SHP77 treated with DMSO at 0.1 percent for 48 hours (cell line): Measurements from ENCODE around the gene LMAN2L.

Source experiments
- DNase-seq: peaks from one replicate; lab custom pipeline; 2025; lab: John Stamatoyannopoulos, UW

The LMAN2L gene

DNA sequence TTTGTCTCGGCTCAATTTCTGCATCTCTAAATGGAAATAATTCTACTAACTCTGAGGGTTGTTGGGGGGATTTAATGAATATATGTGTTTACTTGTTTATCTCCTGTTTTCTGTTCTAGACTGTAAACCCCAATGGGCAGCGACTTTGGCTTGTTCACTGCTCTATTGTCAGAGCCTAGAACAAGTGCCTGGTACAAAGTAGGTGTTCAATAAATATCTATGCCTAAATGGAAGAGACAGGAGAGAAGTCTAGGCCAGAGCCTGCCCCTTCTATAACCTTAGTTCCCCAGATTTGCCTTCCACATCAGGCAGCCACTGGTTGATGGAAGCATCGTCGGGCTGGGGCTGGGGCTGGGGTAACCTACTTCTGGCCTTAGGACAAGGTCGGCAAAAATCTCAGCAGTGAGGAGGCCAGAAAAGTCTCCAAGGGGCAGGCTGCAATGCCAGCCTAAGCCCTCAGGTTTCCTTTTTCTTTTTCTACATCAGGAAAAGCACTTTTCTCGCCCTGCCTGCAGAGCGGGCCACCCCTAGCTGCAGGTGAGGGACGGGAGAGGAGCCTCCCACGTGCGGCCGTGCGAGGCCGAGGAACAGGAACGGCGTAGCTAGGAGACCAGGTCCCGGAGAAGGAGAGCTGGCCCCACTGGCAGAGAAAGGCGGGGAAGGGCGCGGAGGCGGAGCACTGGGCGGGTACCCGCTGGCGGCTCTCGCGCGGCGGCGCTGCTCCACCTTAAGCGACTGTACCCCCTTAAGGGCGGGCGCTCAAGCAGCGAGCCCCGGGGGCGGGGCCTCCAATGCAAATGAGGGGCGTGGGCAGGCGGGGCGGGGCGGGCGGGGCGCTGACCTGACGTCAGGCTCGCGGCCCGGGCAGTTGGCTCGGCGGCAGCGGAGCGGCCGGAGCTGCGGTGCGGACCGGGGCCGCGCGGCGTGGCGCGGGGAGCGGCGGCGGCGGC lies 20.4 kb upstream of the LMAN2L start, which contains the start of gene CNNM4:
Gene CNNM4, plus strand, starts transcription at position 867 of the 950 bp plus-strand sequence. CDS start 98 bp downstream, outside the sequence.
- DNase-seq = peak; percentile 75

DNA sequence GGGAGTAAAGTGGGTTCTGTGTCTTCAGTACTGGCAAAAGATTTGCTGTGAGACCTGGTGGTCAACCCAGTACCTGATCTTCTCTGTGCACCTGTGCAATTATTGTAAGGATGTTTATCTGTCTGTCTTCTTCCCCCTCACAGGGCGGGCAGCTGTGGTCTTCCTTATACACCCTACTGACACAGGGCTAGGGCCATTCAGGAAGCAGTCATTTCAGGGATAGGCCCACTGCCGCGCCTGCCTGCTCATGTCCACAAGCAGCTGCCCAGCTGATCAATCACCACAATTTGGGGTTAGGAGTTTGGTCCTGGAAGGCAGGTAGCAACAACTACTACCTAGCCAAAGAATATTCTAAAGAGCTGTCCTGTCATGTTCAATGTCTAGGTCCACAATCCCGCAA lies 19.7 kb upstream of the LMAN2L start:
- no peak for DNase-seq

DNA sequence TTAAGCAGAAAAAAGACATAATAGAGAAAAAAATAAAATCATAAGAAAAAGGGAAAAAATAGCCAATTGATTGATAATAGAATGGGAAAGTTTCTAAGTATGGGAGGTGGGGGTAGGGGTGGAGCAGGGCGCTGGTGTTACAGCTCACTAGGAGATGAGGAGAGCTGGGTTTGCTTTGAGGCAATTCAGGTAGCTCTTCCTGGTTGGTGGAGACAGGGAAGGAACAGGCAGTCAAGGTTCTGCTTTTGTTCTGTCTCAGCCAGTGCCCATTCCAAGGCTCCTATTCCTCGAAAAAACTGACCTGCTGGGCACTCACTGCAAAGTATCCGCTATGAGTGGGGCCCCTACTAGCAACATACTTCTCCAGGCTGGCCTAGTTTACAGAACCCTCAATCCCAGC lies 19.1 kb upstream of the LMAN2L start:
- DNase-seq = no peak

DNA sequence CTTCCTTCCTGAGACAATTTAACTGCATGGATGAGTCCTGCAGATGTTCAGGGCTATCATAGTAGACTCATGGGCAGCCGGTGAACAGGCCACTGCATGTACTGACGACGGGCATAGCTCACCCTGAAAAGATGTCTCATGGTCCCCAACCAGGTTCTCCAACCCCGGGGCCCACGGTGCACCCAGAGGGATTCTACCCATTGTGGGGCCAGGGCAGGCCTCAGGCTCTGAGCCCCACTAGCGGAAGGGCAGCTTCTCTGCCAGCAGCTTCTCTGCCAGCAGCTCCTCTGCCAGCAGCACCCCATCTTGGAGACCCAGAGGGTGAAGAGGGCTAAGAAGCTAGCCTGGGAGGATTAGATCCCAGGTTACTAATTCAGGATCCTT lies 17.6 kb upstream of the LMAN2L start:
- DNase-seq = no peak

DNA sequence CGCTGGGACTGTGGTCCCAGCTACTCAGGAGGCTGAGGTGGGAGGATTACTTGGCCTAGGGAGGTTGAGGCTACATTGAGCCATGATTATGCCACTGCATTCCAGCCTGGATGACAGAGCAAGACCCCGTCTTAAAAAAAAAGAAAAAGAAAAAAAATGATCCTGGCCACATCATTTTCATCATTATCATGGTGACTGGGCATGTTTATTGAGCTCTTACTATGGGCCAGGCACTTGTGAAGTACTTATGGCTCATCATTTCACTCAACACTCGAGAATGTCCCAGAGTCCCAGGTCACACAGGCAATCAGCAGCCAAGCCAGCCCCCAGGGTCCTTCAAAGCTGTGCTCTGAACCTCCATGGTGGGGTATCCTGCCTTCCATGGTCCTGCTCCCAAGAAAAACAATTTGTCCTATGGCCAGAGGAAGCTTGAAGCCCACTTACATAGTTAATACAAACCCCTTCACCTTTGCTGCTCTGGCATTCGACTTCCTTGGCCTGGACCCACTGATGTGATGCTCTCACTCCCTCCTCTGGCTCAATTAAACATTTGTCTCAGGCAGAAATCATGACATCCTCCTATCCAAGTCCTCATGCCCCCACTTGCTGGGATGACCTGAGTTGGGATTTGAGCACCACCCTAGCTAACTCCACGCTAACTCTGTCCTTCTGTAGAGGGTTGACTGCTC lies 17.1 kb upstream of the LMAN2L start:
- DNase-seq = no peak

DNA sequence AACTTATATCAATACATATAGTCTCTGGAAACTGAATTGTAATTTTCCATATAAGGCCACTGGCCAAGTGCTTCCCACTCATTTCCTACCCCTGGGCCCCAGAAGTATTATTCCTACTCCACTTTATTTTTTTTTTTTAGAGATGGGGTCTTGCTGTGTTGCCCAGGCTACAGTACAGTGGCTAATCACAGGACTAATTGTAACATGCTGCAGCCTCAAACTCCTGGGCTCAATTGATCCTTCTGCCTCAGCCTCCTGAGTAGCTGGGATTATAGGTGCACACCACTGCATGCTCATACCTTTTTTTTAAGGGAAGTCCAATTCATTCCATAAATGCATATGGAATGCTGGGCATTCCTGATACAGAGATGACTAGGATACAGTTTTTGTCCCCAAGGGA lies 14.5 kb upstream of the LMAN2L start:
- DNase-seq = no peak

DNA sequence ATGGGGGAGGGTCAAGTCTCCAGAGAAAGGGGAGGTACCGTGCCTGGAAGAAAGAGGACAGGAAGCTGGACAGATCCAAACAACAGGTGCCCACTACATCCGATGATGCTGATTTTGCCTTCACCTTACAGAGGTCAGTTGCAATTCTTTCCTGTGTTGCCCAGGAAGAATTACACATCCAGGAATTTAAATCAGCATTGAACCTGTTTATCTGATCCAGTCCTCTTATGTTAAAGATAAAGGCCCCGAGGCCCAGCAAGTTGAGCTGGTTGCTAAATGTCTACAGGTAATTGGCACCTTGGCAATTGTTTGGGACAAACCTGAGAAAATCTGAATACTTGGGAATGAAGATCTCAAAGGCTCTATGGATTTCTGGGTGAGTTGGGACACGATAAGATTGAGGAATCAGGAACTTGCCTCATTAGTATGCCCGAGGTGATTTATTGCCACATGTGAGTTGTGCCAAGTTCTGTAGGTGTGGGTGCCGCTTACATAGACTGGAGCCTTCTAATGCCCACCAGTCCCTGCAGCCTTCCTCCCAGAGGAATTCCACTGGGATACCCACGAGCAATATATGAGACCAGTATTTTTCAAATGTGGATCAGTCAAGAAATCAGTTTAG lies 13.9 kb upstream of the LMAN2L start:
- DNase-seq = no peak

DNA sequence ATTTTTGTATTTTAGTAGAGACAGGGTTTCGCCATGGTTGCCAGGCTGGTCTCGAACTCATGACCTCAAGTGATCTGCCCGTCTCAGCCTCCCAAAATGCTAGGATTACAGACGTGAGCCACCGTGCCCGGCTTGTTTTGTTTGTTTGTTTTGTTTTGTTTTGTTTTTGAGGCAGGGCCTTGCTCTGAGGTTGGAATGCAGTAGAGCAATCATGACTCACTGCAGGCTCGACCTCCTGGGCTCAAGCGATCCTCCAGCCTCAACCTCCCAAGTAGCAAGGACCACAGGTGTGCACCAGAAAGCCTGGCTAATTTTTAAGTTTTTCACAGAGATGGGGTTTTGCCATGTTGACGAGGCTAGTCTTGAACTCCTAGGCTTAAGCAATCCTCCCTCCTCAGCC lies 11.9 kb upstream of the LMAN2L start:
- no peak for DNase-seq

DNA sequence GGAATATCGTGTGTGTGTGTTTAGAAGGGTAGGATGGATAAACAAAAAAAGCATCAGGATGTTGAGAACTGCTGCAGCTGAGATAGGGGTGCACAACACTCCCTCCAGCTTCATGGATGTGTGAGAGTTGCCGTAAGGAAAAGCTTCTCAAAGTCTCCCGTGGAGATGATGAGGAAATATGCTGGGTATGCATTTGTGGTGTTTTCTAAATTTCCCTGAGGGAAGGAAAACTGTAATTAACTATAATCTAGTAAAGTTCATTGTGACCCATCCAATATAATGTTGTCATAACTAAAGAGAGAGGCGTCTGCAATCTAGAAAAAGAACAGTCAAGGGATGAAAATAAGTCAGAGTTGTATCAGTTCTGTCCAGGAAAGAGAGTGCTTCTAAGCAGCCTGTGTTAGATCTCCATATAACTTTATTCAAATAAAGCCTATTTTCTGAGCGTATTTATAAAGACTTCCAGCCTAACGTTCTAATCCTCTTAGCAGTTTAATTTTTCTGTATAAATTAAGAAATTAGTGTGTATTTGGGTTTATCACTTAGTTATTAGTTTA lies 7.3 kb upstream of the LMAN2L start:
- DNase-seq = no peak

DNA sequence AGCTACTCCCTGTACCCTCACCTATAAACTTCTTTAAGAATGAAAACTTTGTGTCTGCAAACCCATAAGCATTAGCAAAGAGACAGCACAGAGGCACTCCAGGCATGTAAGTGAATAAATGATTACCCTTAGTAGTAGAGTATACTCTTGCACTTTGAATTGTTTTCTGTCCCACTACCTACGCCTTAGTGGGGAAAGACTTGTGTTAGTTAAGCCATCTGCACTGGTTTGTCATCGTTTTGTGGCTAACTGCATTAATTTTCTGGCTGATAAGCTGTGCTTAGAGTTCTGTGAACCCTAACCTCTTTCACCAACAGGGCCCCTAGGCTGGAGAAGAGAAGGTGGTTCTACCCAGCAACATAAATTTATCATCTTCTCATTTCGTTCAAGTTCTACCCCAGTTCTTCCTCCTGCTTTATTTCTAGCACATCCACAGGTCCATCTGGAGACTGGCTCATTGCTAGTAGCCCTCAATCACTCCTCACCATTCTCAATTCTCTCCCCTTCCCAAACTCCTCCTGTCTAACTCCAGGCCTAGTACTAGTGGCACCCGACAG lies 710 bp downstream of the LMAN2L start:
- no peak for DNase-seq

DNA sequence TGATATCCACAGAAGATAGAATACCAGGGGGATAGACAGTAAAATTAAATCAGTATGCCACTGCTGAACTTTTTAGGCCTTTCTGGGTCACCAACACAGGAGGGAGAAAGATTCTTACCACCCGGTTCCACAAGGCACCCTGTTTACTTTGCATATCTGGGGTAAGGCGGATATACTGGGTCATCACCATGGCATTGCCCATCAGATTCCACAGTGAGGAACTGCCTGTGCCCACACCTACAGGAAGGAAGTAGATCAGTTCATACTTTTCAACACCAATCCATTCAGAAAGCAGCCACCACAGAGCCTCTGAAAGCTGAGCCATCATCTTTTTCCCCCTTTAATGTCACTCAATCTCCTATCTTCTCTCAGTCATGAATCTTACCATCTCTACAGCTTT lies 2.0 kb downstream of the LMAN2L start:
- DNase-seq = no peak

DNA sequence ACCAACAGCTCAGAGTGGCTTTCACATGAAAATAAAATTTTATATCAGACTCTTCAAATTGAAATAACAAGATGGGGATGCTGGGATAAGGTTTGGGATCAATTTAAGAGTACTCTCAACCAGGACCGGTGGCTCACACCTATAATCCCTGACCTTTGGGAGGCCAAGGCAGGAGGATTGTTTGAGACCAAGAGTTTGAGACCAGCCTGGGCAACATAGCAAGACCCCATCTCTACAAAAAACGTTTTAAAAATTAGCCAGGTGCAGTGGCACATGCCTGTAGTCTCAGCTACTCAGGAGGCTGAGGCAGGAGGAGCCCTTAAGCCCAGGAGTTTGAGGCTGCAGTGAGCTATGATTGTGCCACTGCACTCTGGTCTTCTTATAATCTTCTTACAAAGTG lies 2.6 kb downstream of the LMAN2L start:
- no peak for DNase-seq

DNA sequence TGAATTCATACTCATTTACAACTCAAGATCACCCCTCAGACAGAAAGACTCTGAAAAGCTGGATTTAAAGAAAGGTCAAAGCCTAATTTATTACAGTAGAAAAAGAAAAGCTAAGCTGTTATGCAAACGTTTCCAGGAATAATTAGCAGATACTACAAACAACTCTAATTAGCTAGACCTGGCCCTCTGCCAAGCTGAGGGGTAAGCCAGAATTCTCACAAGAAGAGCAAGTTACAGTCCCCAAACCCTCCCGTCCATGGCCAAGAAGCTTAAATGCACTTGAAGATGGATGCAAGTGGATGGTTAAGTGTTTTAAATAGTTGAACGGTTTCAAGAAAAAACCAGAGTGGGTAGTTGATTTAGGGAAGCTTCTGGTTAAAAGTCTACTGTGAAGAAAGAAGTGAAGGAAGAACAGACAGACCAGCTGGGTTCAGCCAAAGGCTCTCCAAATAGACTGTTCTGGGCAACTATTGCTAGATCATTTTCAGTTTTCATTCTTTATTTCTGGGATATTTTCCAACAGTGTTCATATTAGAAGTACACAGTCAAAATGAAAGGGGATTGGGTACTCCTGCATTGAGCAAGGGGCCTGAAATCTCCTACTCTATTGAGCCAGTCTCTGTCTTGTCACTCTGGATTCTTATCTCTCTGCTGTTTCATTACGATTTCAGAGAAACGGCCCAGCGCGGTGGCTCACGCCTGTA lies 4.8 kb downstream of the LMAN2L start:
- no peak for DNase-seq

DNA sequence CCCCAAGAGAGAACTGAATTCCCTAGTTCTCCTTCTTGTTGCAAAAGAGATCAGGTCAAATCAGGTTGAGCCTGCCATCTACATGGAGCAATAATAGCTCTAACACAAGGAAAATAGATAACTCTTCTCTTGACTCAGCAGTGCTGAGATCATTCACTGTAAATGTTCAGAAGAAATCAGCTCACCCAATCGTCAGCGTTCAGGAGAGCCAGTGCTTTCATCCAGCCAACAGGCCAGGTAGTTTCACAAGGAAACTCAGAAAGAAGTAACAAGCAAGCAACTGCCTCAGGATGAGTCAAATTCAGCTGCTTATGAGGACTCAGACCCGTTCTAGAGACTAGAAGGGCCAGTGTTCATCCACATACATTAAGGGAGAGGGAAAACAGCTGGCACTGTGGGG lies 5.9 kb downstream of the LMAN2L start:
- DNase-seq = no peak

DNA sequence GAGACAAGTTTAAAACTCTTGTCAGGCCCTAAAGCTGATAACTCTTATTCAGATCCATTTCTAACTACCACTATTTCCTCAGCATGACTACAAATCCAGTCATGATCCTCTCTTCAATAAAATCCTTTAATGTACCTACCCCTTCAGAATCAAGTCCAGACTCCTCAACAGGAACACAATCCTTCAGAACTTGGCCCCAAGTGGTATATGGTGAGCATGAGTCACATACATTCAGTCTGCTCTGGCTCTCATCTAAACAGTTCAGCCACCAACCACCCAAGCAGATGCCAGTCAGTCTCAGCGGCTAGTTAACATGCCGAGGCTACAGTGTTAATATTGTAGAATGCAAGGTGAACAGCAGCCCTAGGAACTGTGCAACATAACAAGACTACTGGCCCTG lies 9.7 kb downstream of the LMAN2L start:
- no peak for DNase-seq

DNA sequence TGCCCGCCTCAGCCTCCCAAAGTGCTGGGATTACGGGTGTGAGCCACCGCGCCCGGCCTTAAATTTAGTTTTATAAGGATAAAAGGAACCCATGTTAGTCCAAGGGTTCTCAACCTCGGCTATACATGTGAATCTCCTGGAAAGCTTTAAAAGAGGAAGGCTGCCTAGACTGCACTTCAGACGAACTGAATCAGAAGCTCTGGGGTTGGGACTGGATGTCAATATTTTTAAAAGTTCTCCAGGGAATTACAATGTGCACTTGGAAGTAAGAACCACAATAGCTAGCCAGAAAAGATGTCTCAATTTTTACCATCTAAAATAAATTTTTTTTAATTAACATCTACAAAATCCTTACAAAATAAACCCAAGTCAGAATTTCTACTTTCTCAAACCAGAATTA lies 10.1 kb downstream of the LMAN2L start:
- DNase-seq = no peak

DNA sequence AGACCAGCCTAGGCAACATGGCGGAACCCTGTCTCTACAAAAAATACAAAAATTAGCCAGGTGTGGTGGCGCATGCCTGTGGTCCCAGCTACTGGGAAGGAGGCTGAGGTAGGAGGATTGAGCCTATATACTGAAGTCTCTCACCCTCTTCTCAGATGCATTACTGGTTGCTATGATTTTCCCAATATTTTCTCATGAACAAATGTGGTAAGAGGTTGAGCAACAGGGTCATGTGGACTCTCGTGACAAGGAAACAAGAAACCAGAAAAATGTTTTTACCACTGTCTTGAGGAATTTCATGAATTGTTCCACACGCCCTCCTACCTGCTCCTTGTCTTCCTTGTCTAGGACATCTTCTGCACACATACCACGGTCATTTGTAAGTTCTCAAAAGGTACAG lies 12.4 kb downstream of the LMAN2L start:
- DNase-seq = no peak

DNA sequence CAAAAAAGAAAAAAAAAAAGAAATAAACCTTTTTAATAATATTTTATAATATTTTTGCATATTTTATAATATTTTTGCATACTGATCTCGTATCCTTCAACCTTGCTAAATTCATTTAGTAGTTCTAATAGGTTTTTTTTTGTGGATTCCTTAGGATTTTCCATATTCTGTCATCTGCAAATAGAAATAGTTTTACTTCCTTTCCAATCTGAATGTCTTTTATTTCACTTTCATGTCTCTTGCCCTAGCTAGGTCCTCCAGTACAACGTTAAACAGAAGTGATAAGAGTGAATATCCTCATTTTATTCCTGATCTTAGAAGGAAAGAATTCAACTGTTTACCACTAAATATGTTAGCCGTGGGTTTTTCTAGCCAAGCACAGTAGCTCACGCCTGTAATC lies 13.7 kb downstream of the LMAN2L start:
- DNase-seq = no peak

DNA sequence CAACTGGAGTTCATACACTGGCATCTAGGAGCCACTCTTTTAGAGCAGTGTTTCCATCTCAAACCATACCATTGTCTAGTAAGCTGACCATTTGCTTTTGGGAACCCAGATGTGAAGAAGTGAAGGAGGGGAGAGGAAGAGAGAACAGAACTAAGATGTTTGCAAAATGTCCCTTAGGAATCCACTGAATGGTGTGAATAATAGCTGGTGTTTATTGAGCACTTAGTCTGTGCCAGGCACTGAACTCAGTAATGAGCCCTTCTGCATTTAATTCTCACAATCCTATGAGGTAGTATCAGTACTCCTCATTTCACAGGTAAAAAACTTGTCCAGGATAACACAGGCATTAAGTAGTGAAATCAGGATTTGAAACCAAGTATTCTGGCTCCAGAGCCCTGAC lies 23.5 kb downstream of the LMAN2L start:
- no peak for DNase-seq

DNA sequence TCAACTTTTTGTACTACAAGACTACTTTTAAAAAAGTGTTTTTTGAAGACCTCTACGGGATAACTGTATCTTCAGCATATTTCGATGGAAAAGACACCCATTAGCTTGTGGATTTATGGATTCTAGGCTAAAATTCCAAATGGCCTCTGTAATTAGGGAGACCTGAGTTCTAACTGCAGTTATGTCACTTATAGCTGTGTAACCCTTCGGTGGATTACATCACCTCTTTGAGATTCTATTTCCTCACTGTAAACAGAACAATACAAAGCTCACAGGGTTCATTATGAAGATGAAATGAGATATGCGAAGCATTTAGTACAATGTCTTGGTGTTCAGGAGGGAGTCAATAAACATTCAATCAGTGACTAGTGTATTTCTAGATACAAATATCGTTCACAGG lies 24.2 kb downstream of the LMAN2L start:
- no peak for DNase-seq

DNA sequence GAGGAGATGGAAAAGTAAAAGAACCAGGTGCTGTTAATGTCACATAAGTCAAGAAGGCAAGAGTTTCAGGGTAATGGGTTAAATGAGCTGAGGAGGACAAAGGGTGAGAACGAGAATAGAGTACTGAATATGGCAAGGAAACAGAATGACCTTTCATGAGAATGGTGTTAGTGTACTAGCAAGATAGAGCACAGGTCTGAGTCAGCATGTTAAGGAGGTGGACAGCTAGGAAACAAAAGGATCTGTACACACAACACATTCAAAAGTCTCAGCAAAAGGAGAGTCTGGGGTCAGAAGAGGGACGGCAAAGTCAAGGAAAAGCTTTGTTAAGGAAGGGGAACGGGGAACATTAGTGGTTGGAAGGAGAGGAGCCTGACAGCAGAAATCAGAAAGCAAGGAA lies 28.9 kb downstream of the LMAN2L start:
- no peak for DNase-seq
